Measurements from ENCODE around the gene ZNF592. TPM values are rescaled to one million over a fixed set of nuclear protein-coding genes. Genes with fewer than 3 reads are reported as not detected.

ZNF592 gene
- total RNA-seq, 2 donors from 2014 or later = 9.7 to 18.4 TPM

- Histone ChIP-seq H3K36me3 (no peaks in the 10 kb centered on the region), H3K27me3 (no peaks in the 10 kb centered on the region), H3K27ac (no peak overlapping the region), H3K9me3 (no peaks in the 10 kb centered on the region), H3K4me1 (no peaks in the 10 kb centered on the region), H3K4me3 (no peak overlapping the region)
- no peak for TF ChIP-seq CTCF (IDR thresholded peaks at IDR 0.05)
- DNase-seq (ENCODE audit: low spot score) = no peak
Observed at GRCh38 chr15:84737005-84737404, 11.4 kb upstream of the ZNF592 start.

GRCh38 chr15:84740691-84741090 lies 7.7 kb upstream of the ZNF592 start:
- Histone ChIP-seq H3K27me3 (no peaks in the 10 kb centered on the region), H3K9me3 (no peaks in the 10 kb centered on the region), H3K4me1 (no peaks in the 10 kb centered on the region), H3K4me3 (no peak overlapping the region), H3K36me3 (no peaks in the 10 kb centered on the region), H3K27ac (no peak overlapping the region)
- TF ChIP-seq CTCF (IDR thresholded peaks at IDR 0.05) = no peak
- no peak for DNase-seq (ENCODE audit: low spot score)

- no peaks in the 10 kb centered on the region for H3K36me3 ChIP-seq
Observed at GRCh38 chr15:84741121-84741520, 7.3 kb upstream of the ZNF592 start.

DNA sequence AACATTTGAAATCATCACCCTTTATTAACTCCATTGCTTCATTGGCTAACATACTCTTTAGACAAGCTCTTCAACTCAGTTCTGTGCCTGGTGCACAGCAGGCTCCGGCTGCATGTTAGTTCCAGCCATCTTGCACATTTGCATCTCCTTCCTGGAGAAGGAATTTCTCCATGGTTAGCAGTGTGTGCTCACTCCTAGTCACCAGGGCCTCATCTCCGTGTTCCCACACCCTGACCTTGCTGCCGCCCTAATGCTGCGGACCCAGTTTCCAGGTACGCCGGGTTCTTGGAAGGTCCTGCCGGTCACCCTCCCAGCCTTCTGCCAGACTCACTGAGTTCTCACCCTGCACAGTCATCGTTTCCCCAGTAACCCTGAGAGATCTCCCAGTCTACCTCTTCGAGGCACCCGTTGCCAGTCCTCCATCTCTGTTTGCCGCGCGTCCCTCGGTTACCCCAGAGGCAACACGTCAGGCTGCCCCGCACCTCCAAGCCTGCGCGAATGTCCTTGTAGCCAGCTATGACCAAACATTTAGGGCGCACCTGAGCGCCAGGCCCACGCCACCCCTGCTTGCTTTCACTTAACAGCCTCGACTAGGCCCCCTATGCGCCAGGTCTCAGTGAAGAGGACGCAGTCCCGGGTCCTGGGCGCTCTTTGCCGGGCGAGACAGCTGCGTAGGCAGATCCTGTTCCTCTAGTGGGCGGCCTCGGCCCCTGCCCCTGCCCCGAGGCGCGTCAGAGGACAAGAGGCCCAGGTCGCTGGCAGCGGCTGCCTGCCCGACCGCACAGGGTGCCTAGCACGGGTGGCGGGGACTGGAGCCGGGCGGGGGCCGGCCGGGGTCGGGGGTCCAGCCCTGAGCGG lies 747 bp upstream of the ZNF592 start:
- Histone ChIP-seq H3K4me3 (peak overlapping the region; percentile 72 to 79), H3K4me1 (peaks cover 0 to 43% of the 10 kb centered on the region in 2 donors), H3K36me3 (no peaks in the 10 kb centered on the region), H3K27me3 (no peaks in the 10 kb centered on the region), H3K27ac (peak overlapping the region; percentile 98 to 100), H3K9me3 (no peaks in the 10 kb centered on the region)
- DNase-seq (ENCODE audit: low spot score) = peak; percentile 83
- no peak for TF ChIP-seq CTCF (IDR thresholded peaks at IDR 0.05)

More at GRCh38 chr15:84741121-84741520, 7.3 kb upstream of the ZNF592 start:
- Histone ChIP-seq H3K27me3 (no peaks in the 10 kb centered on the region), H3K4me1 (peaks cover 0 to 3% of the 10 kb centered on the region in 2 donors), H3K9me3 (no peaks in the 10 kb centered on the region), H3K4me3 (no peak overlapping the region), H3K27ac (no peak overlapping the region)
- no peak for DNase-seq (ENCODE audit: low spot score)
- no peak for TF ChIP-seq CTCF (IDR thresholded peaks at IDR 0.05)

DNA sequence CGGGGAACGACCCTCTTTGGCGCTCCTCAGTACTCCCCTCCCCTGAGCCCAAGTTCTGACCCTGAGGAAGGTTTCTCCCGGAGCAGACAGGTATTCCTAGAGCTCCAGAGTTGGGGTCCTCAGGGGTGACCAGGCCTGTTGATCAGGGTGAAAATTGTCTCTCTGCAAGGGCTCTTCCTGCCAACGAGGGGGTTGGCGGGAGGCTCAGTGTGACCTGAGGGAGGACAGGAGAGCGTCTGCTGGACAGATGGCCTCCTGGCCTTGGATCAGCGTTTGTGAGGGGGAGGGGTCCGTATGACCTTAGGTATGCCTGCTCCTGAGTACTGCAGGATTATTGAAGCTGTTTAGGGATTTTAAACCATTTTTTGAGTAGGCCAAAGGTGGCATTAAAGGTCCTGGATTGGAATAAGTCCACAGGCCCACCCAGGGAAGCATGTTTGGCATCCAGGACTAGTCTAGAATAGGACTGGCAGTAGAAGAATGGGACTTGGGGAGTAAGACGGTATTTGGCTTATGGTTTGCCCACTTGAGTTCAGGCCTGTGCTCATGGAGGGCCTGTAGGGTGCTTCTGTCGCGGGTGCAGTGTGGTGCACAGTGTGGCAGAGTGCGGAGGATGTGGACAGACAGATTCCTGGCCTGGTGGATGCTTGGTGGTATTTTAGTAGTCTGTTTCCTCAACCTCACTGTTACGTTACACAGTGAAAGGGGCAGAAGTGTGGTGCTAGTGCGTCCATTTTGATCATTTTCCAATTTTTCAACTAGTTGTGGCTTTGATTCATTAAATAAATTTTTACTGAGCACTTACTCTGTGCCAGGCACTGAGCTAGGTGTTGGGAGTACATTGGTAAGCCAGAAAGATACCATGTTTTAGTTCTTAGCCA lies 959 bp downstream of the ZNF592 start:
- Histone ChIP-seq H3K27ac (peak overlapping the region; percentile 90 to 100), H3K36me3 (no peaks in the 10 kb centered on the region), H3K4me1 (peaks cover 0 to 60% of the 10 kb centered on the region in 2 donors), H3K27me3 (no peaks in the 10 kb centered on the region), H3K4me3 (peak overlapping the region; percentile 72 to 85), H3K9me3 (no peaks in the 10 kb centered on the region)
- no peak for DNase-seq (ENCODE audit: low spot score)
- TF ChIP-seq CTCF (IDR thresholded peaks at IDR 0.05) = no peak
